GM11168 (cell line): ENCODE results near the gene HMX1.

Experiments used
- in situ Hi-C: fragments of 300-500 bp; cut with MboI; formaldehyde crosslinking; loops from one replicate; pipeline ENCODE4 v1.12.0; 2022; ENCODE audit warnings: low sequenced_read_pairs; ENCODE audit not compliant: unreplicated experiment

HMX1 gene

GRCh38 chr4:8830611-8831200, 40.9 kb downstream of the HMX1 start:
- in situ Hi-C loops = no loop called here

GRCh38 chr4:8830056-8830455, 41.6 kb downstream of the HMX1 start:
- in situ Hi-C loops = no loop called here

- in situ Hi-C loops = loop anchor here (5.0 kb wide), 1 partner anchor 42 kb away; no protein-coding TSS in a partner anchor
Measured at GRCh38 chr4:8829584-8829983, 42.1 kb downstream of the HMX1 start.

- in situ Hi-C loops = loop anchor here (5.0 kb wide), 1 partner anchor 42 kb away; no protein-coding TSS in a partner anchor
Measured at GRCh38 chr4:8828869-8829268, 42.8 kb downstream of the HMX1 start.

GRCh38 chr4:8821151-8821950, 50.3 kb downstream of the HMX1 start:
- in situ Hi-C loops = no loop called here

- in situ Hi-C loops = no loop called here
Measured at GRCh38 chr4:8820178-8821102, 51.2 kb downstream of the HMX1 start.

GRCh38 chr4:8819473-8820177, 52.0 kb downstream of the HMX1 start:
- in situ Hi-C loops = no loop called here

- in situ Hi-C loops = no loop called here
Measured at GRCh38 chr4:8819019-8819418, 52.6 kb downstream of the HMX1 start.

- in situ Hi-C loops = no loop called here
Measured at GRCh38 chr4:8818063-8818881, 53.4 kb downstream of the HMX1 start.

- in situ Hi-C loops = no loop called here
Measured at GRCh38 chr4:8817813-8818062, 53.9 kb downstream of the HMX1 start.

- in situ Hi-C loops = no loop called here
Measured at GRCh38 chr4:8817096-8817812, 54.4 kb downstream of the HMX1 start.
